Measurements from ENCODE around the gene ITPA.
A peak's percentile ranks its signal among the peaks of the same experiment; 100 is the strongest.
"Not testable (repeated sequence)": the region's sequence is repeated elsewhere in the genome, so short reads cannot be mapped to it uniquely, and the experiment has no call there.

The ITPA gene

GRCh38 chr20:3173610-3174441 is 35.5 kb upstream of the ITPA start:
- DNase-seq (ENCODE audit: low spot score) = peak; percentile 99

- peak; percentile 69 for DNase-seq (ENCODE audit: low spot score)
Measured at GRCh38 chr20:3174442-3175261, 34.6 kb upstream of the ITPA start.

GRCh38 chr20:3175270-3175669 is 34.0 kb upstream of the ITPA start:
- no peak for DNase-seq (ENCODE audit: low spot score)

GRCh38 chr20:3177746-3178485 is 31.4 kb upstream of the ITPA start:
- no peak for DNase-seq (ENCODE audit: low spot score)

- DNase-seq (ENCODE audit: low spot score) = peak; percentile 40
Measured at GRCh38 chr20:3180319-3180718, 29.0 kb upstream of the ITPA start.

GRCh38 chr20:3181270-3181669 is 28.0 kb upstream of the ITPA start:
- DNase-seq (ENCODE audit: low spot score) = no peak

- DNase-seq (ENCODE audit: low spot score) = not testable (repeated sequence)
Measured at GRCh38 chr20:3182429-3182828, 26.9 kb upstream of the ITPA start.

- no peak for DNase-seq (ENCODE audit: low spot score)
Measured at GRCh38 chr20:3183896-3184612, 25.2 kb upstream of the ITPA start.

- not testable (repeated sequence) for DNase-seq (ENCODE audit: low spot score)
Measured at GRCh38 chr20:3187861-3188260, 21.4 kb upstream of the ITPA start.

- DNase-seq (ENCODE audit: low spot score) = peak; percentile 15
Measured at GRCh38 chr20:3188823-3189413, 20.4 kb upstream of the ITPA start.

- DNase-seq (ENCODE audit: low spot score) = peak; percentile 7
Measured at GRCh38 chr20:3189561-3190131, 19.7 kb upstream of the ITPA start.

GRCh38 chr20:3190681-3191111 is 18.6 kb upstream of the ITPA start:
- DNase-seq (ENCODE audit: low spot score) = peak; percentile 34

- peak; percentile 11 for DNase-seq (ENCODE audit: low spot score)
Measured at GRCh38 chr20:3192226-3193015, 16.9 kb upstream of the ITPA start.

- DNase-seq (ENCODE audit: low spot score) = peak; percentile 18
Measured at GRCh38 chr20:3193806-3194616, 15.3 kb upstream of the ITPA start.

GRCh38 chr20:3194617-3195280 is 14.5 kb upstream of the ITPA start:
- DNase-seq (ENCODE audit: low spot score) = peak; percentile 16

GRCh38 chr20:3195590-3196237 is 13.6 kb upstream of the ITPA start:
- peak; percentile 6 for DNase-seq (ENCODE audit: low spot score)

- peak; percentile 5 for DNase-seq (ENCODE audit: low spot score)
Measured at GRCh38 chr20:3199206-3199605, 10.1 kb upstream of the ITPA start.
